Liver (tissue), 9 donors: ENCODE results near the gene TRIM38. TPM values are rescaled to one million over a fixed set of nuclear protein-coding genes. Genes with fewer than 3 reads are reported as not detected.

ENCODE experiments used
- DNase-seq: peaks from one replicate; pipeline ENCODE4 v3.0.0-alpha.2; 2017; ENCODE audit warnings: low spot score
- H3K27ac ChIP-seq, 2 donors: one replicate each; pipeline ENCODE4 v1.7.0; 2013; ENCODE audit warnings: inconsistent platforms in 2 of 2, low read length in 2 of 2, control low read depth in 1 of 2, low read depth in 1 of 2, mild to moderate bottlenecking in 1 of 2
- H3K27me3 ChIP-seq, 4 donors: one replicate each; pipeline versions ENCODE4 v1.6.1 to v1.7.0; 2013; ENCODE audit warnings: low read length in 3 of 4, inconsistent platforms in 1 of 4, mild to moderate bottlenecking in 1 of 4, moderate library complexity in 1 of 4; ENCODE audit not compliant: control insufficient read depth in 4 of 4, insufficient read depth in 4 of 4
- H3K36me3 ChIP-seq, 4 donors: one replicate each; pipeline versions ENCODE4 v1.6.1 to v1.7.0; 2013; ENCODE audit warnings: low read length in 3 of 4, mild to moderate bottlenecking in 3 of 4, low read depth in 1 of 4, moderate library complexity in 1 of 4; ENCODE audit not compliant: control insufficient read depth in 4 of 4, insufficient read depth in 3 of 4
- H3K4me1 ChIP-seq, 4 donors: one replicate each; pipeline versions ENCODE4 v1.6.1 to v1.7.0; 2013; ENCODE audit warnings: low read length in 3 of 4, mild to moderate bottlenecking in 3 of 4, moderate library complexity in 1 of 4; ENCODE audit not compliant: control insufficient read depth in 4 of 4, insufficient read depth in 4 of 4
- H3K4me3 ChIP-seq, 3 donors: one replicate each; pipeline versions ENCODE4 v1.6.1 to v1.7.0; 2013; ENCODE audit warnings: low read length in 3 of 3, control low read depth in 1 of 3, low read depth in 1 of 3, mild to moderate bottlenecking in 1 of 3
- H3K9ac ChIP-seq, 2 donors: one replicate each; pipeline ENCODE4 v1.7.0; 2013; ENCODE audit warnings: low read length in 2 of 2, mild to moderate bottlenecking in 2 of 2, moderate library complexity in 2 of 2, control low read depth in 1 of 2, low read depth in 1 of 2
- H3K9me3 ChIP-seq, 4 donors: one replicate each; pipeline versions ENCODE4 v1.6.1 to v1.7.0; 2013; ENCODE audit warnings: low read length in 3 of 4; ENCODE audit not compliant: control insufficient read depth in 4 of 4
- ATF3 ChIP-seq: IDR thresholded peaks from 2 replicates; pipeline ENCODE4 v1.6.1; 2016; ENCODE audit warnings: antibody characterized with exemption
- CTCF ChIP-seq: fragments of 150-350 bp; IDR thresholded peaks from 2 replicates; pipeline ENCODE4 v1.5.1; 2017; ENCODE audit warnings: improper control_type of control experiment, low read depth, low read length; ENCODE audit not compliant: missing input control
- EGR1 ChIP-seq, 2 donors: IDR thresholded peaks; 2 replicates each; pipeline ENCODE4 v1.6.1; 2016 to 2018; ENCODE audit warnings: antibody characterized with exemption in 2 of 2, low read depth in 2 of 2
- FOXA1 ChIP-seq: IDR thresholded peaks from 2 replicates; pipeline ENCODE4 v1.6.1; 2016; ENCODE audit warnings: antibody characterized with exemption
- FOXA2 ChIP-seq: IDR thresholded peaks from 2 replicates; pipeline ENCODE4 v1.6.1; 2016; ENCODE audit warnings: antibody characterized with exemption
- GABPA ChIP-seq, 2 donors: IDR thresholded peaks in 1 of 2; conservative IDR thresholded peaks in 1 of 2; 2 replicates each; pipeline ENCODE4 v1.6.1; 2016; ENCODE audit warnings: antibody characterized with exemption in 2 of 2, mild to moderate bottlenecking in 1 of 2, moderate library complexity in 1 of 2
- HNF4A ChIP-seq, 2 donors: conservative IDR thresholded peaks; 2 replicates each; pipeline ENCODE4 v1.6.1; 2016; ENCODE audit warnings: antibody characterized with exemption in 2 of 2, mild to moderate bottlenecking in 2 of 2
- HNF4G ChIP-seq: IDR thresholded peaks from 2 replicates; pipeline ENCODE4 v1.6.1; 2016; ENCODE audit warnings: antibody characterized with exemption
- JUND ChIP-seq, 2 donors: IDR thresholded peaks; 2 replicates each; pipeline ENCODE4 v1.6.1; 2016; ENCODE audit warnings: antibody characterized with exemption in 2 of 2
- MAX ChIP-seq: IDR thresholded peaks from 2 replicates; pipeline ENCODE4 v1.6.1; 2016; ENCODE audit warnings: antibody characterized with exemption
- NR2F2 ChIP-seq: IDR thresholded peaks from 2 replicates; pipeline ENCODE4 v1.6.1; 2016; ENCODE audit warnings: antibody characterized with exemption
- RAD21 ChIP-seq, 2 donors: IDR thresholded peaks; 2 replicates each; pipeline ENCODE4 v1.6.1; 2016; ENCODE audit warnings: antibody characterized with exemption in 2 of 2, mild to moderate bottlenecking in 2 of 2
- REST ChIP-seq: IDR thresholded peaks from 2 replicates; pipeline ENCODE4 v1.6.1; 2016; ENCODE audit warnings: antibody characterized with exemption, mild to moderate bottlenecking
- RXRA ChIP-seq, 2 donors: IDR thresholded peaks; 2 replicates each; pipeline ENCODE4 v1.6.1; 2017 to 2018; ENCODE audit warnings: antibody characterized with exemption in 2 of 2, mild to moderate bottlenecking in 1 of 2
- SP1 ChIP-seq: IDR thresholded peaks from 2 replicates; pipeline ENCODE4 v1.6.1; 2018; ENCODE audit warnings: antibody characterized with exemption, mild to moderate bottlenecking
- TAF1 ChIP-seq: conservative IDR thresholded peaks from 2 replicates; pipeline ENCODE4 v1.6.1; 2016; ENCODE audit warnings: antibody characterized with exemption, mild to moderate bottlenecking
- YY1 ChIP-seq: IDR thresholded peaks from 2 replicates; pipeline ENCODE4 v1.6.1; 2016; ENCODE audit warnings: antibody characterized with exemption, mild to moderate bottlenecking
- ZBTB33 ChIP-seq: IDR thresholded peaks from 2 replicates; pipeline ENCODE4 v1.6.1; 2016; ENCODE audit warnings: antibody characterized with exemption
- WGBS: extraction: QIAGEN DNeasy Blood & Tissue Kit; methylation state at CpG from one replicate; pipeline ENCODE4 v1.1.7; 2013; 5-methylcytosine and 5-hydroxymethylcytosine counted together
- polyA plus RNA-seq, 2 donors: library from polyadenylated mRNA; stranded (reverse) in 1 of 2; unstranded in 1 of 2; fragments of 200-250 nt in 1 of 2; fragments of >200 nt in 1 of 2; fragmentation: Nextera tagmentation in 1 of 2; extraction: Ambion mirVana in 1 of 2; gene quantifications; one replicate each; pipeline versions ENCODE4 v1.2.1 to v1.2.3, GENCODE V29; 2013 to 2015
- total RNA-seq, 2 donors: library from RNA; depleted of rRNA; stranded (reverse); fragments of >200 nt; gene quantifications; one replicate each; pipeline ENCODE4 v1.2.3, GENCODE V29; 2014
- donor health status: healthy.
- donor health status: healthy.
- donor health status: healthy.
- donor health status: healthy.
- donor health status: healthy.

The TRIM38 gene
- total and polyA plus RNA-seq, 4 donors, result 1.5 to 3.9 (median 2.9) TPM

GRCh38 chr6:26021350-26022131, 58.9 kb downstream of the TRIM38 start (continued):
- TF ChIP-seq REST (peak; percentile 71), YY1 (peak; percentile 91), FOXA1 (no peak), SP1 (peak; percentile 54), HNF4G (no peak), JUND (IDR thresholded peaks at IDR 0.05) (no peak), NR2F2 (no peak), ATF3 (no peak), RXRA (IDR thresholded peaks at IDR 0.05) (peak in 1 of 2 donors; percentile 10)

GRCh38 chr6:26022132-26022472, 59.5 kb downstream of the TRIM38 start:
- peaks cover 0 to 35% (median 9%) of the 10 kb centered on the region in 4 donors for H3K4me1 ChIP-seq
- no peaks in the 10 kb centered on the region for H3K27me3 ChIP-seq
- H3K4me3 ChIP-seq, result peak overlapping the region; percentile 55 to 88 (median 57)
- no peaks in the 10 kb centered on the region for H3K9me3 ChIP-seq
- DNase-seq, result peak; percentile 51
- H3K9ac ChIP-seq, result peak overlapping the region; percentile 88 to 89
- 5% methylated on average over 5 of the region's 5 CpGs for WGBS
- H3K27ac ChIP-seq, result peak overlapping the region; percentile 97 to 98
- no peak for TF ChIP-seq EGR1 (IDR thresholded peaks at IDR 0.05; ENCODE audit: low read depth in 2 of 2)
- TF ChIP-seq CTCF, result no peak
- no peak for TF ChIP-seq TAF1
- TF ChIP-seq MAX, result no peak
- no peak for TF ChIP-seq RAD21 (IDR thresholded peaks at IDR 0.05)
- TF ChIP-seq HNF4G, result no peak
- no peak for TF ChIP-seq ATF3
- TF ChIP-seq GABPA (IDR thresholded peaks at IDR 0.05 in 1 of 2, conservative IDR thresholded peaks at IDR 0.05 in 1 of 2), result no peak
- TF ChIP-seq ZBTB33, result no peak
- no peak for TF ChIP-seq JUND (IDR thresholded peaks at IDR 0.05)
- TF ChIP-seq REST, result no peak
- TF ChIP-seq FOXA2, result no peak
- no peak for TF ChIP-seq FOXA1
- no peak for TF ChIP-seq HNF4A (conservative IDR thresholded peaks at IDR 0.05)
- TF ChIP-seq YY1, result no peak
- no peak for TF ChIP-seq RXRA (IDR thresholded peaks at IDR 0.05)
- no peaks in the 10 kb centered on the region for H3K36me3 ChIP-seq
